Islet precursor cell (in vitro differentiated cells): ENCODE data around the gene MIXL1.
"Not testable (repeated sequence)": the region's sequence is repeated elsewhere in the genome, so short reads cannot be mapped to it uniquely, and the experiment has no call there.

Source experiments
- DNase-seq: peaks from one replicate; pipeline ENCODE4 v3.0.0-alpha.2; 2018

The MIXL1 gene

DNA sequence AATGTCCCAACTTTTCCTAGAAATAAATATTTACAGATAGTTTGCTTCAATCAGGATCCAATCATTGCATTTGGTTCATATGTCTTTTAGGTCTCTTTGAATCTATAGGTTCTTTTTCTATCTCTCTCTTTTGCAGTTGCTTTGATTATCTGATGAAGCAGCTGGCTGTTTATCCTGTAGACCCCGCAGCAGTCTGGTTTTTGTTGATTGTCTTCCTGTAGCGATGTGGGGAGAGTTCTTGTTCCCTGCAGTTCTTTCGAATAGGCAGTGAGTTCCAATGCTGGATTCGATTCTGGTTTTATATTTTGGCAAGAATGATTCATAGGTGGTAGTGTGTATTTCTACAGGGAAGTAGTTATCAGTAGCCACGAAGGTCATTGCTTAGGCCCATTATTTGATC, 7.4 kb upstream of the MIXL1 start:
- DNase-seq: no peak

DNA sequence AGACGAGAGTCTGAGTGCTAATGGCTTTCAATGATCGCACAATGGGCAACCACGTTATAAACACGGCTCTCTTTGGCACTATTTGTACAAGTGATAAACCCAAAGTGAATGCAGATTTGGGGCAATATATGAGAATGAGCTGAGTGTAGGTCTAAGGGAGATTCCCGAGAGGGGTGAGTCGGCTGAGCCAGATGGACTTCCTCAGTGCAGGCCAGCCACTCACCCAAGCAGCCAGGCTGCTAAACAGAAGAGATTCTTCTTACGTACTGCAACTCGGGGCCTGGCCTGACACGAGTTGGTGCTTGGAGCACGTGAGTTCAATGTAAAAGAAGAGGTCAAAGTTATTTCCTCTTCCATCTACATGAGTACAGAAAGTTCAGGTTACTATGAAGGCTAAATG, 6.2 kb upstream of the MIXL1 start:
- DNase-seq: no peak

DNA sequence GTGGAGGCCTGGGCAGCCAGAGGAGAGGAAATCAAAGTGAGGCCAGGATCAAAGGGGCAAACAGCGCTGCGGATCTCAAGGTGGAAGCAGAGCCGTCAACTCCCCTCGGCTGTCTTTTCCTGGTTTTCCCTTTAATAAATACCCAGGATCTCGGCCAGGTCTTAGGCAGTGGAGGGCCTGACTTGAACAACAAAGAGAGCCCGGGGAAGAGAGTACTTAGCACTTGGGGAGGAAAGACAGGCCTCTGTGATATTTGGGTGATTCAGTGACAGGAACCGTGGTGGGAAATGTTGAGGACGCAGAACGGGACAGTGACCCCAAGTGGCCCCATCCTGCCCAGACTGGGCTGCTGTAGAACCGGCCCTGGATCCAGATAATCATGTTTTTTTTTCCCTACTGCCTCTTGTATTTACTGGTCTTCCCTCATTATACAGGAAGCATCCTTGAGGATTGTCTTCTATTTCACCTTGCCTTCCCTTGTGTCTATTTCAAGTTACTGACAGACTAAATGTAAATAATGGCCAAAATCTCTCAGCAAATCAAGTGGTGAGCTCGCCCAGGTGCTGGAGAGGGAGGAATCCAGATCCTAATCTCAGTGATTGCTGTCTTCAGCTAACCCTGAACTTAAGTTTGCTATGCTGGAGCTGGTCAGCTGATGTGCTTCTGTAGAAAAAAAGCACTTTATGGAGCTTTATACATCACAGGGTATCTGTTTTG, 2.8 kb upstream of the MIXL1 start:
- DNase-seq: no peak

DNA sequence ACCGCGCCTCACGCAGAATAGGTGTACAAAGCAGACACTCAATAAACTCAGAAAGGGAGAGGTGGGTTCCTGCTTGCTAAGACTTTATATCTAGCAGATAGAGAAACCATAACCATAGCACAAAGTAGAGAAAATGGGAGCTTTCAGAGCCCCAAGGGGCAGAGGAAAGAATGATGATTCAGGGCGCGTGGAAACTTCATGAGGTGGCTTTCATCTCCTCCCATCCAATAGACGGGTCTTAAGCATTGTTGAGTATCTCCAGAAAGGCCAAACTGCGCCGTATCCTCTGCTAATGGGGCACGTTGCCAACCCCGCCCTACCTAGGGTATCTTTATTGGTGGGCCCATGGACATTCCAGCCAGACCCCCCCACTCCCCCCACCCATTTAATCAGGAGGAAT, 778 bp upstream of the MIXL1 start:
- DNase-seq: no peak

DNA sequence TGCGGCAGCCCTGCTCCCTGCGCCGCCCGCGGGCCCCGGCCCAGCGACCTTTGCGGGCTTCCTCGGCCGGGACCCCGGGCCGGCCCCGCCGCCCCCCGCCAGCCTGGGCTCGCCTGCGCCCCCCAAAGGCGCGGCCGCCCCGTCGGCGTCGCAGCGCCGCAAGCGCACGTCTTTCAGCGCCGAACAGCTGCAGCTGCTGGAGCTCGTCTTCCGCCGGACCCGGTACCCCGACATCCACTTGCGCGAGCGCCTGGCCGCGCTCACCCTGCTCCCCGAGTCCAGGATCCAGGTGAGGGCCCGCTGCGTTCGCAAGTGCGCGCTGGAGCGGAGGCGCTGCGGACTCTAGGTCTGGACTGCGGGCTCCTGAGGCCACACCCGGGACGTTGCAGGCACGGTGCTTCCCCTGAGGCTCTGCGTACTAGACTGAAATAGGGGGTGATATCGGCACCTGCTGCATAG, 351 bp downstream of the MIXL1 start:
- DNase-seq: peak; percentile 69

DNA sequence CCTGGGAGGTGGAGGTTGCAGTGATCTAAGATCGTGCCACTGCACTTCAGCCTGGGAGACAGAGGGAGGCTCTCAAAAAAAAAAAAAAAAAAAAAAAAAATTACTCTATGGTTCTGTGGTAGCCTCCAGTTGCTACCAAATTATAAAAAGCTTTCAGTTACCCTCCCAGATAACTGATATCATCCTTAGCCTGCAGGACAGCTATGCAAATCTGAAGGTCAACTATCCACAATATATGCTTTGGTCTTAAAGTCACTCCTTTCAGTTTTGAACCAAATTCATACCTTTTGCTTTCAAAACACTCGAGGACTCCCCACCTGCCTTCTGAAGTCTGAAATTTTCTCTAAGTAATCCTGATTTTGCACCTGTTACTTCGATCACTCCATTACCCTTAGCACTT, 3.1 kb downstream of the MIXL1 start:
- no peak for DNase-seq

DNA sequence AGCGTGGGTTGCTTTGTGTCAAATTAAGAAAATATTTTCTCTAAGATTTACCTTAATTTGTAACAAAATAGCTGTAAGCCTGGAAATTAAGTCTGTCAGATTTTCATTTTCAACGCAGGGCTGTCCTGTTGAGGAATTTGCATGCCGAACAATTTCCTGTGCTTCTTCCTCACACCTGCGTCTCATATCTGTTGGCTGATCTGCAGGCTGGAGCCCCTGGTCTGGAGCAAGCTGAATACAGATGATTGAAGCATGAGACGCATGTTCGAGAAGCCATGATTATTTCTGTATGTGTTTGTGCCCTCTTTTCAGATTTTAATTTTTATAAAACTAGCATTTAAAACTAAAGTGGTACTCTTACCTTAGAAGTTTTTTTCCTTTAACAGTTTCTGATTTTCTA, 9.8 kb downstream of the MIXL1 start:
- DNase-seq: no peak

DNA sequence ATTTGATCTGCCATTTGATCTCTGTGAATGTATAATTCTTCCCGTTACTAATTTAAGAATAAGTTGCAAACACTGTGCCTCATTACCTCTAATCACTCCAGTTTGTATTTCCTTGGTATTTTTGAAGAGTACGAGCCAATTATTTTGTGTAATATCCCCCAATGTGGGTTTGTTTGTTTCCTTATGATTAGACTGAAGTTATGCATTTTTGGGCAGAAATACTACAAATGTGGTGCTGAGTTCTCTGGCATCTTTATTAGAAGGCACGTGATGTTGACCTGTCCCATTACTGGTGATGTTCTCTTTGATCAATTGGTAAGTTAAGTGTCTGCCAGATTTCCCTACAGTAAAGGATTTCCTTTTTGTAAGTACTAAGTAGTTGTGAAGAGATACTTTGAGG, 10.3 kb downstream of the MIXL1 start:
- DNase-seq: no peak

DNA sequence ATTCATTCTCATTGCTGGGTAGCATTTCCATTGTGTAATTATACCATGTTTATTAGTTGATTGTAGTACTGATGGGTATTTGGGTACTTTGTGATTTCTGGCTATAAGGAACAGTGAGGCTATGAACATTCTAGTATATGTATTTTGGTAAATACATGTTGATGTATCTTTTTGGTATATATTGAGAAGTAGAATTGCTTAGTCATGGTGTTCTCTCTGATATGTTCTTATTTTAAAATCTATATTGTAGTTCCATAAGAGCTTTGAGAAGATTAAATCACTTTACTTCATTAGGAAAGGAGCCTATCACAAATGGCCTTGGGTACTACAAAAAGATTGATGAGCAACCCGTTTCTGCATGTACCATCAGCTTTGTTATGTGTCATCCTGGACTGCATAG, 13.4 kb downstream of the MIXL1 start:
- DNase-seq: no peak

DNA sequence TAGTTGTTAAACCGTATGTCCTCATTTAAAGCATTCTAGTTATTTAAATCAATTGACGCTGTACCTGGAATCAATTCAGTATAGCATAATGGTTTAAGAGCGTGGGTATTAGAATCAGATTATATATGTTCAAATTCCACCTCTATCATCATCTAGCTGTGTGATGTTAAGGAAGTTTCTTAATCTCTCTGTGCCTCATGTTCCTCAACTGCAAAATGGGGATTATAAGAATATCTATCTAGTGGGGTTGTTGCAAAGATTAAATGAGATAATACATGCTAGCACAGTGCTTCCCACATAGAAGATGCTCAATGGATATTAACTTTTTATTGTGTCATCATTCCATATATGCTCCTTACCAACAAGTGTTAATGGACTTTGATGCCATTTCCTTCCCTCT, 16.0 kb downstream of the MIXL1 start:
- no peak for DNase-seq

DNA sequence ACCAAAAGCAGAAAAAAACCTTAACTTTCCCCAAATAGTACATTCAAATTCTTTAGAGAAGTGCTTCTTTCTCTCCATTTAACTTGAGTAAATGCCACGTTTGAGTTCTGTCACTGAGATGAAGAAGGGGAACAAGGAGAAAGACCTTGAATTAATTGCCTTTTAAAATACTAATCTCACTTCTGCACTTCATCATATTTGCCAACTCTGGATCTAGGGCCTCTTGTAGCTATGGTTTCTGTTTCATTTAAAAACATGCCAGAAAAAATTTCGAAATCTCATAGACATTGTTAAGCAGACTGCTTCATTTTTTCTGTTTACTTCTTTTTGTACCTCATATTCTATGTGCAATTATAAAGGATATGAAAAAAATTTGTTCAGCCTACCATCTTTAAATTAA, 24.6 kb downstream of the MIXL1 start:
- DNase-seq: no peak

DNA sequence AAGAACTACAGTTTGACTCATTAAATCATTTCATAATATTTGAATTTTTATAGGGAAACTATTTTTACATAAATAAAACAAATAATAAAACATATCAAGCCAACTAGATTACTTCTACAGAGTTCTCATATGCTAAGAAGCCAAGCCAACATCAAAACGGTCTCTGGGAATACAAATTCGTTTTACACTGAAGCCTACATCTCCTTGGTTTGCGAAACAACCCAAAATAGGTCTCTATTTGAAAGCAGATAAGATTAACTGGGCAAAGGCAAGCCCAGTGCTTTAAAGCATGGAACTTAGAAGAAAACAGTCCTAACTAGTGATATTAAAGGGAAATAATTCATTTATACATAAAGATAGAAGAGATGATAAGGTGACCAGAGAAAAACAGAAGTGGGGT, 25.3 kb downstream of the MIXL1 start:
- DNase-seq: no peak

DNA sequence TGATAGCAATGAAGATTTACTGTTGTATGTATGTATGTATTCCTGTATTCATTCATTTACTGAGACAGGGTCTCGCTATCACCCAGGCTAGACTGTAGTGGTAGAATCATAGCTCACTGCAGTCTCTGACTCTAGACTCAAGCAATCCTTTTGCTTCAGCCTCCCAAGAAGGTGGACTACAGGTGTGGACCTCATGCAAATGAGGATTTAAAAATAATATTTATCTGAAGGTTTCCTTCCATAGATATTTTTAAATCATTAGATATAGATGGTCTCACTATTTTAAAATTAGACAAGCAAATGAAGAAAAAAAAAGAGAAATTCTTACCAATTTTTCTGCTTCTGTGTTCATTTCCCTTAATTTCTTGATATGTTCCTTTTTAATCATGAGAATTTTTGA, 27.0 kb downstream of the MIXL1 start:
- no peak for DNase-seq

DNA sequence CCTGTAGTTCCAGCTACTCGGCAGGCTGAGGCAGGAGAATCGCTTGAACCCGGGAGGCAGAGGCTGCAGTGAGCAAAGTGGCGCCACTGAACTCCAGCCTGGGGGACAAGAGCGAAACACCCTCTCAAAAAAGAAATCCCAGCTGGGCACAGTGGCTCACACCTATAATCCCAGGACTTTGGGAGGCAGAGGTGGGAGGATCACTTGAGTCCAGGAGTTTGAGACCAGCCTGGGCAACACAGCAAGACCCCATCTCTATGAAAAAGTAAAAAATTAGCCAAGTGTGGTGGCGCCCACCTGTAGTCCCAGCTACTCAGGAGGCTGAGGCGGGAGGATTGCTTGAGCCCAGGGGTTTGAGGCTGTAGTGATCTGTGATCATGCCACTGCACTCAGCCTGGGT, 29.4 kb downstream of the MIXL1 start:
- not testable (repeated sequence) for DNase-seq

DNA sequence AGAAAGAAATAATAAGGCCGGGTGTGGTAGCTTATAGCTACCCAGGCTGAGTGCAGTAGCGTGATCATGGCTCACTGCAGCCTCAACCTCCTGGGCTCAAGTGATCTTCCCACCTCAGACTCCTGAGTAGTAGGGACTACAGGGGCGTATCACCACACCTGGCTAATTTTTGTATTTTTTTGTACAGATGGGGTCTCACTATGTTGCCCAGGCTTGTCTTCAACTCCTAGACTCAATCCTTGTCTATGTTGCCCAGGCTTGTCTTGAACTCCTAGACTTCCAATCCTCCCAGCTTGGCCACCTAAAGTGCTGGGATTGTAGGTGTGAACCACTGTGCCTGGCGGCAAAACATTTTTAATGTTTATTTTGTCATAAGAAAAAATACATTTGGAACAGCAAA, 30.5 kb downstream of the MIXL1 start:
- DNase-seq: no peak

DNA sequence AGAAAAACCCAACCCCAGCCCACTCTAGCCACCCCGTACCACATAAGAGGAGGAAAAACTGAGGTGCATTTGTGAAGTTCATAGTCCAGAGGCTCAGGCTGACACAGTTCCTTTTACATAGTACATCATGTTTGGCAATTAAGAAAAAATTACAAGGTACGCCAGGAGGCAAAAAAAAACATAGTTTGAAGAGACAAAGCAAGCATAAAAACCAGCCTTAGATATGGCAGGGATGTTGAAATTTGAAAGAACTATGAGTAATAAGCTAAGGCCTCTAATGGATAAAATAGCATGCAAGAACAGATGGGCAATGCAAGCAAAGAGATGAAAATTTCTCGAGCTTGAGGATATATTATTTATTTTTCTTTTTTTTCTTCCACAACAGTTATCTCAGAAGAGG, 31.9 kb downstream of the MIXL1 start:
- no peak for DNase-seq

DNA sequence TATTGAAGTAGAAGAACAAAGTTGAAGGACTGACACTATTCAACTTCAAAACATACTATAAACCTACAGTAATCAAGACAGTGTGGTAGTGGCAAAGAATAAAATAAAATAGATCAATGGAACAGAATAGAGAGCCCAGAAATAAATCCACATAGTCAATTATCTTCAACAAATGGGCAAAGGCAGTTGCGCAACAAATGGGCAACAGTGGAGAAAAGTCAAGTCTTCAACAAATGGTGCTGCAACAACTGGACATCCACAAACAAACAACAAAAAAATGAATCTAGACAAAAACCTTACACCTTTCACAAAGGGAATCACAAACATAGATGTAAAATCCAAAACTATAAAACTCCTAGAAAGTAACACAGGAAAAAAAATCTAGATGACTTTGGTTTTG, 38.4 kb downstream of the MIXL1 start:
- no peak for DNase-seq

DNA sequence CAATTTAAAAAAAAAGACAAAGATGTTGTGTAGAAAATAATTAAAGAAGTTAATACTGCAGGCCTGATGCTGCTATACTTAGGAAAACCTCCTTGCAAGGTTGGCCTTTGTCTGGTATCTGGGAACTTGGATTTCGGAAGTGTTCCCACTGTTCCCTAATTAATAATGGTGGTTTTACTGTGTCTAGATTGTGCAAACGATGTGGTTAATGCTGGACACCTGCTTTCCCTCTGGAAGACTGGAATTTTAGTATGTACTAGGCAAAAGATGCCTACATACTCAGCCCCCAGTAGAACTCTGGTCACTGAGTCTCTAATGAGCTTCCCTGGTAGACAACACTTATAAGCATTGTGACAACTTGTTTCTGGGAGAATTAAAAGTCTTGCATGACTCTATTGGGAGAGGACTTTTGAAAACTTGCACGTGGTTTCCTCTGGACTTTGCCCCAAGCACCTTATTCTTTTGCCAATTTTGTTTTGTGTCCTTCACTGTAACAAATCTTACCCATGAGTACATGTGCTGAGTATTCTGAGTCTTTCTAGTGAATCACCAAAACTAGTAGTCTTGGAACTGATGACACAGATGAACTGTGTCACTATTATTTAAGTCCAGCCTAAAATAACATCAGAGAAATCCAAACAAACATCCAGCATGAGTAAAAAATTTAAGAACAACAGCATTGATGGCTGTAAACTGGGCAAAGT, 45.1 kb downstream of the MIXL1 start:
- DNase-seq: no peak

DNA sequence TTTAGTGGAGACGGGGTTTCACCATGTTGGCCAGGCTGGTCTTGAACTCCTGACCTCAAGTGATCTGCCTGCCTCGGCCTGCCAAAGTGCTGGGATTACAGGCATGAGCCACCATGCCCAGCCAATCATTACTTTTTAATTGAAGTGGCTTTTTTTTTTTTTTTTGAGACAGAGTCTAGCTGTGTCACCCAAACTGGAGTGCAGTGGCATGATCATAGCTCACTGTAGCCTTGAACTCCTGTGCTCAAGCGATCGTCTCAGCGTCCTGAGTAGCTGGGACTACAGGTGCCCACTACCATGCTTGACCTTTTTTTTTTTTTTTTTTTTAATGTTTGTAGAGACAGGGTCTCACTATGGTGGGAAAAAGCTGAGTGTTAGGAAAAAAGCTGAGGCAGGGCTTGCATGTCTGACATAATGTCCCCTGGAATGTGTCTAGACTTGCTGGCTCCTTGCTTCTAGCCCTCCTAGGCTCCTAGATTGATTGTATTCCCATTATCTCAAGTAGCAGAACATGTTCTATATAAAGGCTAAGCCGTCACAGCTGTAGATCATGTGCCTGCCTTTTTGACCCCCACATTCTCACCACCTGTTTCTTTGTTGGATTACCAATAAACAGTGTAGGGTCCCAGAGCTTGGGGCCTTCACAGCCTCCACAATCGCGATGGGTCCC, 48.9 kb downstream of the MIXL1 start:
- peak; percentile 80 for DNase-seq

DNA sequence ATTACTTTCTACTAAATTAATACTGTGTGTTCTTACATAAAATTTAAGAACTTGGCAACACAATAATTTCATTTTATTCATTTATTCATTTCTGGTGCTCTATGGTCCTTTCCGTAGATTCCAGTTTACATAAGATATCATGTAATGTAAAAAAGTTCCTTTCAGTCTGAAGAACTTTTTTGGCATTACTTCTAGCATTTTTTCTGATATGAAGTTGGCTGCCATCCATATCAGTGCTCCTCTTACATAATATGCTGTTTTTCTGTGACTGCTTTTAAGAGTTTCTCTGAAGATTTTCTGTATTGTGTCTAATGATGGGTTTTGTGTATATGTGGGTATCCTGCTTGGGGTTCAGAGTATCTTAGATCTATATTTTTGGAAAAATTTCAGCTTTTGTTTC, 50.7 kb downstream of the MIXL1 start:
- no peak for DNase-seq

DNA sequence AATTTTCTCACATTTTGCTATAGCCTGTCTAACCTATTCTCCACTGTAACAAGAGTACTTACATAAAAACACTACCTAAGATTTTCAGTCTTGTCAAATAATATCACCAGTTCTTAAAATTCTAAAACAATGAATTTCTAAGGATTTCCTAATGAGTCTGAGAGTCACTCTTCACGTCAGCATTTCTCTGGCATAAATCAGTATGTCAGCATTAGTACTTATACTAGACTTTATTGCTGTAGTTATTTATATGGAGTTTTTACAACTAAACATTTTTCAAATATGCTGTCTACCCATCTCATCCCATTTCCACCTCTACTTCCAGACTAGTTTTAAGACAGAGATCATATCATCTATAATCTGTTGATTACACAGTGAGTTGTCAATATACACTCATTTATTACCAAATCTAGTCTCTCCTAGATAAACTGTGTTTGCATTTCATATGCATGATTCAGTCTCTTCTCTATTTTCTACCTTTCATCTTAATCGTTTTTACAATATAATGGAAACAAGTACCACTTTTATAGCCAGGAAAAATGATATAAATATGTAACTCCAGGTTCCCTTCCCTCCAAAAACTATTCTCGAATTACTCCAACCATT, 52.7 kb downstream of the MIXL1 start:
- DNase-seq: no peak
